ENCODE measurements around the gene RNASE13. TPM values are rescaled to one million over a fixed set of nuclear protein-coding genes. Genes with fewer than 3 reads are reported as not detected.

Gene RNASE13
- total and polyA plus RNA-seq, 2 experiments from 2014 or later: not detected

- H3K27ac ChIP-seq (ENCODE audit: low read depth): no peak overlapping the region
- DNase-seq (ENCODE audit: low spot score) (no peak), ATAC-seq (no peak)
- H3K4me1 ChIP-seq (ENCODE audit: insufficient read depth): peaks cover 16% of the 10 kb centered on the region
- peaks cover 6% of the 10 kb centered on the region; the same call in 1 of the 2 replicates for H3K9me2 ChIP-seq (ENCODE audit: insufficient read depth)
- H2AFZ ChIP-seq: no peak overlapping the region
- Mint-ChIP-seq H3K4me1 (peaks cover 17% of the 10 kb centered on the region), H3K36me3 (ENCODE audit: low read depth) (no peaks in the 10 kb centered on the region), H3K27ac (no peak overlapping the region), H3K27me3 (ENCODE audit: insufficient read depth, low read depth, poor library complexity) (peaks cover 16% of the 10 kb centered on the region), H3K9me3 (no peaks in the 10 kb centered on the region), H3K4me3 (no peak overlapping the region)
- peaks cover 6% of the 10 kb centered on the region; the same call in 1 of the 2 replicates for H3K27me3 ChIP-seq (ENCODE audit: insufficient read depth)
- no peak overlapping the region for H3K4me3 ChIP-seq
- no peak overlapping the region for H3K4me2 ChIP-seq
- no peaks in the 10 kb centered on the region for H3K36me3 ChIP-seq (ENCODE audit: insufficient read depth)
- no peaks in the 10 kb centered on the region for H3K79me2 ChIP-seq (replicated peaks; ENCODE audit: insufficient read depth)
- no peaks in the 10 kb centered on the region for H4K20me1 ChIP-seq (replicated peaks; ENCODE audit: insufficient read depth)
- peaks cover 4% of the 10 kb centered on the region; the same call in 1 of the 2 replicates for H3F3A ChIP-seq (replicated peaks; ENCODE audit: low read depth)
- TF ChIP-seq CREB1 (CRISPR knock-in tag; IDR thresholded peaks at IDR 0.05; ENCODE audit: low read depth) (no peak), STAT1 (IDR thresholded peaks at IDR 0.05; ENCODE audit: unreplicated experiment) (no peak), EZH2phosphoT487 (IDR thresholded peaks at IDR 0.05; ENCODE audit: unreplicated experiment) (no peak), ETS1 (IDR thresholded peaks at IDR 0.05) (no peak), ZNF331 (CRISPR knock-in tag; IDR thresholded peaks at IDR 0.05; ENCODE audit: low read depth) (no peak)
Measured at GRCh38 chr14:21030531-21030930, 4.1 kb downstream of the RNASE13 start.

- Histone ChIP-seq H3K79me2 (replicated peaks; ENCODE audit: insufficient read depth) (no peaks in the 10 kb centered on the region), H4K20me1 (replicated peaks; ENCODE audit: insufficient read depth) (no peaks in the 10 kb centered on the region), H3K4me3 (no peak within 1 kb of the TSS), H2AFZ (no peak within 1 kb of the TSS), H3K4me2 (no peak within 1 kb of the TSS), H3K9me2 (ENCODE audit: insufficient read depth) (peaks cover 6% of the 10 kb centered on the region; the same call in 1 of the 2 replicates), H3F3A (replicated peaks; ENCODE audit: low read depth) (peaks cover 7% of the 10 kb centered on the region; the same call in 1 of the 2 replicates), H3K4me1 (ENCODE audit: insufficient read depth) (peaks cover 16% of the 10 kb centered on the region), H3K27me3 (ENCODE audit: insufficient read depth) (peaks cover 6% of the 10 kb centered on the region; the same call in 1 of the 2 replicates), H3K36me3 (ENCODE audit: insufficient read depth) (no peaks in the 10 kb centered on the region), H3K27ac (ENCODE audit: low read depth) (no peak within 1 kb of the TSS)
- no peak within 1 kb of the TSS for H3K4me3 Mint-ChIP-seq
- no peak within 1 kb of the TSS for H3K27ac Mint-ChIP-seq
- H3K36me3 Mint-ChIP-seq (ENCODE audit: low read depth): no peaks in the 10 kb centered on the region
- no peaks in the 10 kb centered on the region for H3K9me3 Mint-ChIP-seq
- ATAC-seq: no peak
- peaks cover 17% of the 10 kb centered on the region for H3K4me1 Mint-ChIP-seq
- DNase-seq (ENCODE audit: low spot score): no peak
- H3K27me3 Mint-ChIP-seq (ENCODE audit: insufficient read depth, low read depth, poor library complexity): peaks cover 16% of the 10 kb centered on the region
- TF ChIP-seq JUNB (IDR thresholded peaks at IDR 0.05; ENCODE audit: unreplicated experiment) (no peak), EZH2phosphoT487 (IDR thresholded peaks at IDR 0.05; ENCODE audit: unreplicated experiment) (no peak), ETS1 (IDR thresholded peaks at IDR 0.05) (no peak), CREB1 (CRISPR knock-in tag; IDR thresholded peaks at IDR 0.05; ENCODE audit: low read depth) (no peak), ZNF114 (CRISPR knock-in tag; IDR thresholded peaks at IDR 0.05) (no peak), ZNF462 (CRISPR knock-in tag; IDR thresholded peaks at IDR 0.05) (no peak), REST (IDR thresholded peaks at IDR 0.05; ENCODE audit: unreplicated experiment) (no peak)
Measured at GRCh38 chr14:21029917-21030316, 4.7 kb downstream of the RNASE13 start, which contains the start of gene TPPP2. Gene TPPP2, plus strand, starts transcription at chr14:21030217. Its CDS starts 365 bp downstream, at chr14:21030582.
